PC-3 (cell line): ENCODE data around the gene SUMO3. TPM values are rescaled to one million over a fixed set of nuclear protein-coding genes. Genes with fewer than 3 reads are reported as not detected.

Experiments
- ATAC-seq: fragments of 200-7000 bp; cut with Tn5 transposase; 2 replicates; pipeline ENCODE4 v1.9.1; 2020; ENCODE audit warnings: mild to moderate bottlenecking, moderate library complexity
- BruUV-seq: library from RNA; stranded (reverse); fragments of 400-500 nt; replicated peaks from 2 replicates; lab custom pipeline; 2021; lab: Mats Ljungman, UMichigan
- CTCF ChIA-PET: fragments of 300-600 bp; sonication (Branson Sonifier 250); formaldehyde crosslinking; loops from one replicate; lab custom pipeline; 2022; ENCODE audit warnings: antibody characterized with exemption; lab: Charles Lee
- POLR2A ChIA-PET: fragments of 300-600 bp; sonication (Branson Sonifier 250); formaldehyde crosslinking; loops from one replicate; lab custom pipeline; 2022; ENCODE audit warnings: antibody characterized with exemption; ENCODE audit not compliant: unreplicated experiment; lab: Charles Lee
- DNase-seq: peaks from one replicate; pipeline ENCODE4 v3.0.0-alpha.2; 2015
- H2AFZ ChIP-seq: fragments of 300-600 bp; sonication (generic); 2 replicates; pipeline ENCODE4 v1.6.0; 2016; ENCODE audit warnings: antibody characterized with exemption, low read length
- H3F3A ChIP-seq: fragments of 300-600 bp; sonication (generic); one replicate; pipeline ENCODE4 v1.6.0; 2017; ENCODE audit warnings: antibody characterized with exemption, low read length, control low read depth, mild to moderate bottlenecking; ENCODE audit not compliant: unreplicated experiment
- H3K27ac ChIP-seq: fragments of 300-600 bp; sonication (generic); 2 replicates; pipeline ENCODE4 v1.5.1; 2016; ENCODE audit warnings: mild to moderate bottlenecking, low read length
- H3K27me3 ChIP-seq: fragments of 300-600 bp; sonication (generic); 2 replicates; pipeline ENCODE4 v1.6.1; 2016; ENCODE audit warnings: low read length, mixed read lengths
- H3K36me3 ChIP-seq: fragments of 300-600 bp; sonication (generic); 2 replicates; pipeline ENCODE4 v1.6.1; 2016; ENCODE audit warnings: low read depth, mixed run types, low read length, mixed read lengths
- H3K4me1 ChIP-seq: fragments of 300-600 bp; sonication (generic); 2 replicates; pipeline ENCODE4 v1.5.1; 2016; ENCODE audit warnings: low read length; ENCODE audit not compliant: insufficient read depth
- H3K4me2 ChIP-seq: fragments of 300-600 bp; sonication (generic); 2 replicates; pipeline ENCODE4 v1.6.0; 2016; ENCODE audit warnings: low read length
- H3K4me3 ChIP-seq: fragments of 300-600 bp; sonication (generic); 2 replicates; pipeline ENCODE4 v1.5.1; 2016; ENCODE audit warnings: mild to moderate bottlenecking, low read length, mixed read lengths
- H3K79me2 ChIP-seq: fragments of 300-600 bp; sonication (generic); 2 replicates; pipeline ENCODE4 v1.6.1; 2017; ENCODE audit warnings: low read length, mixed read lengths
- H3K9ac ChIP-seq: fragments of 300-600 bp; sonication (generic); 2 replicates; pipeline ENCODE4 v1.6.0; 2016; ENCODE audit warnings: mild to moderate bottlenecking, low read length
- H3K9me2 ChIP-seq: fragments of 300-600 bp; sonication (generic); replicated peaks from 2 replicates; pipeline ENCODE4 v1.6.1; 2016; ENCODE audit warnings: mixed run types, low read length, mixed read lengths
- H3K9me3 ChIP-seq: fragments of 300-600 bp; sonication (generic); 2 replicates; pipeline ENCODE4 v1.6.1; 2016; ENCODE audit warnings: low read length, mixed read lengths
- H4K20me1 ChIP-seq: fragments of 300-600 bp; sonication (generic); 2 replicates; pipeline ENCODE4 v1.6.1; 2016; ENCODE audit warnings: low read length, mixed read lengths
- CTCF ChIP-seq: fragments of 300-600 bp; sonication (generic); conservative IDR thresholded peaks from 2 replicates; pipeline ENCODE4 v1.5.1; 2017; ENCODE audit warnings: antibody characterized with exemption, low read depth, mild to moderate bottlenecking, low read length
- EZH2 ChIP-seq: fragments of 300-600 bp; sonication (generic); IDR thresholded peaks from one replicate; pipeline ENCODE4 v1.6.1; 2017; ENCODE audit warnings: antibody characterized with exemption, mild to moderate bottlenecking, low read length; ENCODE audit not compliant: unreplicated experiment
- EZH2phosphoT487 ChIP-seq: fragments of 300-600 bp; sonication (generic); IDR thresholded peaks from 2 replicates; pipeline ENCODE4 v1.6.1; 2018; ENCODE audit warnings: mild to moderate bottlenecking, antibody characterized with exemption, low read length, borderline replicate concordance
- intact Hi-C: fragments of 100-400 bp; cut with micrococcal nuclease; formaldehyde crosslinking; loops from 2 replicates; pipeline ENCODE4 v1.9.0; 2023
- total RNA-seq: library from RNA; depleted of rRNA; stranded (reverse); fragments of >200 nt; gene quantifications from 2 replicates; pipeline ENCODE4 v1.2.3, GENCODE V29; 2014

SUMO3 gene
- total RNA-seq, 1 experiment from 2014 or later, result 242 TPM

- Histone ChIP-seq H4K20me1 (no peaks in the 10 kb centered on the region), H2AFZ (no peak overlapping the region), H3K4me1 (peaks cover 30% of the 10 kb centered on the region), H3K36me3 (peaks cover 33% of the 10 kb centered on the region), H3K4me3 (no peak overlapping the region), H3K4me2 (no peak overlapping the region), H3F3A (peaks cover 8% of the 10 kb centered on the region), H3K79me2 (no peaks in the 10 kb centered on the region), H3K27ac (no peak overlapping the region), H3K27me3 (no peaks in the 10 kb centered on the region), H3K9me2 (no peaks in the 10 kb centered on the region), H3K9me3 (no peaks in the 10 kb centered on the region), H3K9ac (no peak overlapping the region)
- POLR2A ChIA-PET, result no interaction called here
- intact Hi-C loops, result no loop called here
- no peak for DNase-seq
- CTCF ChIA-PET, result no interaction called here
- no TSS peak for BruUV-seq
- TF ChIP-seq EZH2 (no peak), EZH2phosphoT487 (no peak), CTCF (no peak)
- ATAC-seq, result no peak
Observed at GRCh38 chr21:44767834-44768831, 49.7 kb downstream of the SUMO3 start.

- no peaks in the 10 kb centered on the region for H3K27me3 ChIP-seq
- TF ChIP-seq EZH2 (no peak), EZH2phosphoT487 (no peak), CTCF (no peak)
- no peak for ATAC-seq
- no peaks in the 10 kb centered on the region for H3K9me3 ChIP-seq
- DNase-seq, result no peak
- no peak overlapping the region for H3K9ac ChIP-seq
- H3K79me2 ChIP-seq, result no peaks in the 10 kb centered on the region
- no peak overlapping the region for H3K4me3 ChIP-seq
- POLR2A ChIA-PET, result no interaction called here
- BruUV-seq, result no TSS peak
- H3K27ac ChIP-seq, result no peak overlapping the region
- H3F3A ChIP-seq, result peaks cover 8% of the 10 kb centered on the region
- H3K36me3 ChIP-seq, result peaks cover 21% of the 10 kb centered on the region
- H3K4me1 ChIP-seq, result peaks cover 30% of the 10 kb centered on the region
- H3K4me2 ChIP-seq, result no peak overlapping the region
- H4K20me1 ChIP-seq, result no peaks in the 10 kb centered on the region
- intact Hi-C loops, result no loop called here
- CTCF ChIA-PET, result no interaction called here
- H3K9me2 ChIP-seq, result no peaks in the 10 kb centered on the region
- H2AFZ ChIP-seq, result no peak overlapping the region
Observed at GRCh38 chr21:44766818-44767354, 51.0 kb downstream of the SUMO3 start.
